ENCODE results near the gene RNU1-1.
"Not testable (repeated sequence)": the region's sequence is repeated elsewhere in the genome, so short reads cannot be mapped to it uniquely, and the experiment has no call there.

Gene RNU1-1

GRCh38 chr1:16514107-16515055 is at the start of gene RNU1-1:
RNU1-1 (minus strand) TSS chr1:16514285.
- peak; percentile 88 for DNase-seq

GRCh38 chr1:16561035-16561434 is 47.0 kb upstream of the RNU1-1 start:
- DNase-seq = not testable (repeated sequence)

- not testable (repeated sequence) for DNase-seq
Measured at GRCh38 chr1:16560498-16560897, 46.4 kb upstream of the RNU1-1 start.

DNA sequence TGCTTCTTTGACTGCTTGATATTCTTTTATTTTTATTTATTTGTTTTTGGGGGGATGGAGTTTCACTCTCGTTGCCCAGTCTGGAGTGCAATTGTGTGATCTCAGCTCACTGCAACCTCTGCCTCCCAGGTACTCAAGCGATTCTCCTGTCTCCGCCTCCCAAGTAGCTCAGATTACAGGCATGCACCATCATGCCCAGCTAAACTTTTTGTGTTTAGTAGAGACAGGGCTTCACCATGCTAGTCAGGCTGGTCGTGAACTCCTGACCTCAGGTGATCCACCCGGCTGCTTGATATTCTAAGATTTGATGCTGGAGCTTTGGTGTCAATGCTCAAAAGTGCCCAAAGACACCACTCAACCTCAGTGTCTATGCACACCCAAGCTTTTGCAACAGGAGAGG is 45.6 kb upstream of the RNU1-1 start:
- not testable (repeated sequence) for DNase-seq

GRCh38 chr1:16557034-16557433 is 42.9 kb upstream of the RNU1-1 start:
- DNase-seq = not testable (repeated sequence)

DNA sequence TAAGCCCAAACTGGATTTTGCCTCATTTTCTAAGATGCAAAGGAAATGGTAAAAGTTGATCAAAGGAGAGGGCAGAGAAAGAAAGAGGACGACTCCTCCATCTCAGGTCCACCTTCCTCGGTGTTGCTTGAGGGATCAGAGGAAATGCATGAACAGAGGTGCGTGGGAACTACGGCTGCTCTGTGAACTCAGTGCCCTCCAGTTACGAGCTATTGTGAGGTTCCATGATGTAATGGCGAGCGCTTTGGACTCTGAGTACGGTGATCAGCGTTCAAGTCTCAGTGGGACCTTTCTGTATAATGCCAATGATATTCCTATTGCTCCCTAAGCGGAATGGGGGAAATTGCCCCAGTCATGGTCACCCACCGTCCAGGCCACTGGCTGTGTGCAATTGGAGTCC is 39.2 kb upstream of the RNU1-1 start:
- DNase-seq = not testable (repeated sequence)

DNA sequence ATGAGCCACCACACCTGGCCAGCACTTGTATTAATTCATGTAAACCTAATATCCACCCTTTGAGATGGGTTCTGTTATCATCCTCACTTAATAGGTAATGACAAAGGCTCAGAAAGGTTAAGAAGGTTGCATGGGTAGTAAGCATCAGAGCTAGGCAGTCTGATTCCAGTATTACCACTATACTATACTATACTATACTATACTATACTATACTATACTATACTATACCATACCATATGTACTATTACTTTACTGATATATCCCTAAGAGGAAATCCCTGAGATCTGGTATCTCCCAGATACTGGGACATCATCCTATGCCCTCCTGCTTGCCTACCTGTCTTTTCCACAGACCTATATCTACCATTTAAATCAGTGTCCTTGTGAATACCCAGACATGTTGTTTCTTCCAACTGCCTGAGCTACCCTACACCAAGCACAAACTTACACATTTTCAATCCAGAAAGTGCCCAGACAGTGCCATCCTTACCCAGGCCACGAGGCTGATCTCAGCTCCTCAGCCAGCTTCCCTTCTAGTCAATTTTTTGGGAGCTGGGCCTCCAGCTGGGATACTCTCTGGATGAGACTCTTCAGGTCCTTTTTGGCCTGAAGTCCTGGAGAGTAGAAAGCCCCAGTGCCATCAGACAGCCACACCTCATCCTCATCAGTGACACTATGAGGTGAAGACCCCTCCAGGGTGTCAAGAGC is 36.3 kb upstream of the RNU1-1 start:
- DNase-seq = not testable (repeated sequence)

- not testable (repeated sequence) for DNase-seq
Measured at GRCh38 chr1:16549545-16549944, 35.5 kb upstream of the RNU1-1 start.

DNA sequence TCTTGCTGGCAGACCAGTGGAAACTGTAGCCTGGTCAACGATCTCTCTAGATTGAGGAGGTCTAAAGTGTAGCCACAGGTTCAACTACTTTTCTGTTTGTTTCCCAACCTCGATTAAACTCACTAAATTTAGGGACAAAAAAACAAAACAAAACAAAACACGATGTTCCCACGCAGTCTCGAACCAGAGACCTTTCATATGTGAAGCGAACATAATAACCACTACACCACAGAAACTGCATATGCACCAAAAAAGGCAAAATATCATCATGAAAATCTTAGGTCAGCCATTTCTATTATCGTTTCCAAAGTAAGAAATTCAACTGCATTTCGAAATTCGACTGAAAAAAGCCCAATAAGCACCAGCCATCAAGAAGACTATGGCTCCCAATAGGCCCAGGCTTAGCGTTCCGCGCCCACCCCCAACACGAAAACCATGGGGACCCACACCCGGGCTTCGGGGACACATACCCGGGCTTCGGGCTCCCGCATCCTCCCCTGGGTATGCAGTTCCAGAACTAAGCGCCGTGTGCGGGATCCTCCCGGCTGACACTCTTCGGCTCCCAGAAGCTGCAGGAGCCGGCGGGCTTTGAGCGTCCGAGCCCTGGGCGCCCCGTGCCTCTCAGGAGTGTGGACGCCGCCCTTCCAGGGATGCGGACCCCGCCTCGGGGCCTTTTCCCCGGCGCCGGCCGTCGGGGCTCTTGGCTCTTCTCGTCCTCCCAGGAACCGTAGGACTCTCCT is 33.6 kb upstream of the RNU1-1 start:
- DNase-seq = peak; percentile 52

DNA sequence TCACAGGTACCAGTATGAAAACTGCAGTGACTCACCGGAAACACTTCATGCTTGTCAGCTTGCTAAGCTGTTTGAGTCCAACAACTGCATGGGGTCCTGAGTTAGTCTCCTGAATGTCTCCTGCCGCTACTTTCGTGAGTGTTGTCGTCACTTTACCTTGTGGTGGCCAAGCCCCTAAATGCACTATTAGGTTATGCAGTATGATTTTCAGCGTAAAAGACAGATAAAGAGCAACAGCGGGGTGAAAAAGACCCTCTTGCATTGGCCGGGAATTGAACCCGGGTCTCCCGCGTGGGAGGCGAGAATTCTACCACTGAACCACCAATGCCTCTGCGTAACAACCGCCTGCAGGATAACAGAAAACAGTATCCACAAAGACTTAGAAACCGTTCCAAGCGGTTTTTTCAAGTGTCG is 31.6 kb upstream of the RNU1-1 start:
- peak; percentile 89 for DNase-seq

DNA sequence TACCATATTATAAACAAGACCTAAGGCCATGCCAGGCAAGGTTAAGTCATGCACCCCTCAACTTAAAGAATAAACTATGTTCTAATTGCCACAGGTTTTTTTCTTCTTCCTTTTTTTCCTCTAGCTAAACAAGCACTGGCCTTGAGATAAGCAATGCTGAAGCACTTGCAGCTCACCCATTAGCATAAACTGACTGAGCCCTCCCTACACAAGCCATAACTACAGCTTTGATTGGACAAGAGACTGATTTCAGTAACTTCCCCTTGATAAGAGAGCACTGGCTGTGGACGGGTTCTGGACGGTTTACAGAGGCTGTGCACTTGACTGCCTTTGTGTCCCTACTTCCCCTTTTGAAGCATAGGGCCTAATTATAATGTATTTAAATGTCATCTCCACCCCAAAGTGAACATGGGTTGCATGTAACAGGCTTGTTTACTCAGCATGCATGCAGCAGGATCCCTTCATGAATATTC is 26.4 kb upstream of the RNU1-1 start:
- DNase-seq = peak; percentile 95

DNA sequence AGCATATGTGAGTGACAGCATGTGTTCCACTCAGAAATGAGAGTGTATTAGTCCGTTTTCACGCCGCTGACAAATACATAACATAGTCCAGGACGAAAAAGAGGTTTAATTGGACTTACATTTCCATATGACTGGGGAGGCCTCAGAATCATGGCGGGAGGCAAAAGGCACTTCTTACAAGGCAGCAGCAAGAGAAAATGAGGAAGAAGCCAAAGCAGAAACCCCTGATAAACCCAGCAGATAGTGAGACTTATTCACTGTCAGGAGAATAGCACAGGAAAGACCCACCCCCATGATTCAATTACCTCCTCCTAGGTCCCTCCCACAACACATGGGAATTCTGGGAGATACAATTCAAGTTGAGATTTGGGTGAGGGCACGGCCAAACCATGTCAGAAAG is 23.4 kb upstream of the RNU1-1 start:
- peak; percentile 76 for DNase-seq

- not testable (repeated sequence) for DNase-seq
Measured at GRCh38 chr1:16536796-16537195, 22.7 kb upstream of the RNU1-1 start.

- DNase-seq = not testable (repeated sequence)
Measured at GRCh38 chr1:16535898-16536297, 21.8 kb upstream of the RNU1-1 start.

DNA sequence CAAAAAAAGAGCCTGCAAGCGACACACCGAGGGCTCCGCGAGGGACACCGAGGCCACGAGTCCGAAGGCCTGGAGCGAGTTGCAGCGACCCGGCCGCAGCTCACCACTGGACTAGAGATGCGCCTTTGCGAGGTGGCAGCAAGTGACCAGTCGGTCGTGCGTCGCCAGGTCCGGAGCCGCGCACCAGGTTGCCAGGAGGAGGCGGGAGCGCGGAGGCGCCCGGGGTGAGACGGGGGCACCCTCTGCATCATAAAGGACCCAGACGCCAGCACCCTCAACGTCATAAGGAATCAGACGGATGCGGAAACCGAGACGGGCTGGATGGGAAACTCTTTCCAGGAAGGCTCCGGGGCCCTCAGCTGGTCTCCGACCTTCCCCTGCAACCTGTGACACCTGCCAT is 21.4 kb upstream of the RNU1-1 start:
- DNase-seq = not testable (repeated sequence)

GRCh38 chr1:16534829-16535456 is 20.9 kb upstream of the RNU1-1 start:
- not testable (repeated sequence) for DNase-seq

- DNase-seq = not testable (repeated sequence)
Measured at GRCh38 chr1:16534239-16534828, 20.2 kb upstream of the RNU1-1 start.

- DNase-seq = not testable (repeated sequence)
Measured at GRCh38 chr1:16532235-16532991, 18.3 kb upstream of the RNU1-1 start.

- DNase-seq = not testable (repeated sequence)
Measured at GRCh38 chr1:16528338-16528737, 14.3 kb upstream of the RNU1-1 start.

DNA sequence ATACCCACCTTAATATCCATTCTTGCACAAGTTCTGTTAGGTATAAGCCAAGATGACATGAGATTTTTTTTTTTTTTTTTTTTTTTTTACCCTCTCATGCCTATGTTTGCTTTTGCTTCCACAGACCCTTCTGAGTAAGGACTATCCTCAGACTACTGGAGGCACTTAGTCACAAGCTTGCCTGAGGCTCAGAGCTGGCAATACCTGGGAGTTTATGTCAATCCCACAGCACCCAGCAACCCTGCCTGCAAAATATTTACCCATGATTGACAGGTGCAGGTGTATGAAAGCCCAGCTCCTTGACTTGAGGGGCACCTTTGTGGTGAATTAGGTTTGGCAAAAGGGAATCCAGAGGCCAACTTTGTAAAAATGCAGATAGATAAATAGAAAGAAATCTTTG is 11.7 kb upstream of the RNU1-1 start:
- not testable (repeated sequence) for DNase-seq

DNA sequence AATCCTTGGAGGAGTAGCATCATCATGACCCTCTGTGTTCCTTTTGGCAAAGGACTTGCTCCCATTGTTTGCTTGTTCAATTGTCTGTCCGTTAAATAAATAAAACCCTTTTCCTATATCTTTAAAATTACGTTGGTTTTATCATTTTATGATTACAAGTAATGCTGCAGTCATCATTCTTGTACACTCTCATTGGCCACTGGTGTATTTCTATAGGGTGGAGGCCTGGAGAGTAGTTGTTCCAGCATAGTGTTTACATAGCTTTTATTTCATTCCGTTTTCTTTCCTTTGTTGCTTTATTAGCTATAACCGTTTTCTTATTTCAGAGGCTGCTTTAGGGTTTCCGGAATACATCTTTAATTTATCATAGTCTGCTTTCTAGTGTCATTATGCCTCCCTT is 7.6 kb upstream of the RNU1-1 start:
- DNase-seq = not testable (repeated sequence)
